ENCODE results near the gene PBLD. TPM values are rescaled to one million over a fixed set of nuclear protein-coding genes. Genes with fewer than 3 reads are reported as not detected.

Gene PBLD
- total RNA-seq, 1 donor from 2014 or later = 2.6 TPM

GRCh38 chr10:68334672-68335467 lies 2.1 kb upstream of the PBLD start:
- peak overlapping the region; percentile 85 for H3K4me3 ChIP-seq
- peaks cover 24% of the 10 kb centered on the region for H3K36me3 ChIP-seq
- no peaks in the 10 kb centered on the region for H3K27me3 ChIP-seq (ENCODE audit: low read depth)
- no peaks in the 10 kb centered on the region for H3K9me3 ChIP-seq
- H3K27ac ChIP-seq = no peak overlapping the region
- H3K4me1 ChIP-seq = peaks cover 59% of the 10 kb centered on the region
- ATAC-seq (no peak), DNase-seq (no peak)
- TF ChIP-seq, protein P1, sequence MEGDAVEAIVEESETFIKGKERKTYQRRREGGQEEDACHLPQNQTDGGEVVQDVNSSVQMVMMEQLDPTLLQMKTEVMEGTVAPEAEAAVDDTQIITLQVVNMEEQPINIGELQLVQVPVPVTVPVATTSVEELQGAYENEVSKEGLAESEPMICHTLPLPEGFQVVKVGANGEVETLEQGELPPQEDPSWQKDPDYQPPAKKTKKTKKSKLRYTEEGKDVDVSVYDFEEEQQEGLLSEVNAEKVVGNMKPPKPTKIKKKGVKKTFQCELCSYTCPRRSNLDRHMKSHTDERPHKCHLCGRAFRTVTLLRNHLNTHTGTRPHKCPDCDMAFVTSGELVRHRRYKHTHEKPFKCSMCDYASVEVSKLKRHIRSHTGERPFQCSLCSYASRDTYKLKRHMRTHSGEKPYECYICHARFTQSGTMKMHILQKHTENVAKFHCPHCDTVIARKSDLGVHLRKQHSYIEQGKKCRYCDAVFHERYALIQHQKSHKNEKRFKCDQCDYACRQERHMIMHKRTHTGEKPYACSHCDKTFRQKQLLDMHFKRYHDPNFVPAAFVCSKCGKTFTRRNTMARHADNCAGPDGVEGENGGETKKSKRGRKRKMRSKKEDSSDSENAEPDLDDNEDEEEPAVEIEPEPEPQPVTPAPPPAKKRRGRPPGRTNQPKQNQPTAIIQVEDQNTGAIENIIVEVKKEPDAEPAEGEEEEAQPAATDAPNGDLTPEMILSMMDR (IDR thresholded peaks at IDR 0.05) = no peak
- intact Hi-C loops (cut with DNase I) = no loop called here

DNA sequence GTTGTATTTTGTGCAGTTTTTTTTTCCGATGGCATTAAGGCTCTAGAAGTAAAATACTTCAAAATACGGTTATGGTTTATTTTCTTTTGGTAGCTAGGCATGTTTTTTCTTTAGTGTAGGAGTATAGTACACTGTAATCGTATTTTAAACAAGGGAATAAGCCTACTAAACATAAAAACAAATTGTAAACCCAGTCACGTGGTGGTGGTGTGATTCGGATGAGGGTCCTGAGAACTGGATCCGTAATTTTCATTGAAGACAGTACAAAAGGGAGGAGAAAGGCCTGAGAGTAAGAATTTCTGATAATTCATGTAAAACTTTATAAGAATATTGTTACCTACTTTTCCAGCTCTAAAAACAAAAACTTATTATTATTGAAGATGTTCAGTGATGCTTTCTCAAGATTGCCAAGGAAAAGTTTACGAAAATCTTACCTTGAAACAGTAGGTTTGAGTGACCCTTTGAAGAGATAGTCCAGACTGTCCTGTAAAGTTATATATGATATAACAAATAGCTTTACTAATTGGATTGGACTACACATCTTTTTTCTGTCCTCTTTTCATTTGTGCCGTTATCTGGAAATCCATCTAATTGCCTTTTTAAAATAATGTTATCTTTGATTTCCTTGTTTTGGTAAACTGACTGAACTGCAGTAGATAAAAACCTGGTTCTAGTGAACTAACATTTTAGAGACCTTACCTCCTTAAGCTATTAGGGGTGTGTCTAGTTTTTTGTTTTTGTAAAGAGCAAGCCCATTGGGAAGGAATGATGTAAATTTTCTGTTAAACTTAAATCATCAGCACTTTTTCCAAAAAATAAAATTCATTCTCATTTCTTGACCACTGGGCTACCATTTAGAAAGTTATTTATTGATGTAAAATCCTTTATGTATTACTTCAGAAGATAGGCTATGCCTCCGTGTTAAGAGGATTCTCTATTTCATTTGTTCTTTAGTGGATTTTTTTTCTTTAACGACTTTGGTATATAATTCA lies 1.0 kb upstream of the PBLD start:
- ATAC-seq (no peak), DNase-seq (no peak)
- Histone ChIP-seq H3K4me1 (peaks cover 68% of the 10 kb centered on the region), H3K36me3 (peaks cover 13% of the 10 kb centered on the region), H3K9me3 (no peaks in the 10 kb centered on the region), H3K27me3 (ENCODE audit: low read depth) (no peaks in the 10 kb centered on the region), H3K27ac (peak overlapping the region; percentile 99), H3K4me3 (peak overlapping the region; percentile 85)
- TF ChIP-seq, protein P1 (IDR thresholded peaks at IDR 0.05) = no peak
- intact Hi-C loops (cut with DNase I) = no loop called here

GRCh38 chr10:68333058-68333395 lies 299 bp upstream of the PBLD start:
- Histone ChIP-seq H3K27ac (peak overlapping the region; percentile 99), H3K4me3 (peak overlapping the region; percentile 85), H3K9me3 (no peaks in the 10 kb centered on the region), H3K36me3 (peaks cover 6% of the 10 kb centered on the region), H3K4me1 (peaks cover 68% of the 10 kb centered on the region), H3K27me3 (ENCODE audit: low read depth) (no peaks in the 10 kb centered on the region)
- ATAC-seq (no peak), DNase-seq (no peak)
- intact Hi-C loops (cut with DNase I) = no loop called here
- TF ChIP-seq, protein P1 (IDR thresholded peaks at IDR 0.05) = no peak

DNA sequence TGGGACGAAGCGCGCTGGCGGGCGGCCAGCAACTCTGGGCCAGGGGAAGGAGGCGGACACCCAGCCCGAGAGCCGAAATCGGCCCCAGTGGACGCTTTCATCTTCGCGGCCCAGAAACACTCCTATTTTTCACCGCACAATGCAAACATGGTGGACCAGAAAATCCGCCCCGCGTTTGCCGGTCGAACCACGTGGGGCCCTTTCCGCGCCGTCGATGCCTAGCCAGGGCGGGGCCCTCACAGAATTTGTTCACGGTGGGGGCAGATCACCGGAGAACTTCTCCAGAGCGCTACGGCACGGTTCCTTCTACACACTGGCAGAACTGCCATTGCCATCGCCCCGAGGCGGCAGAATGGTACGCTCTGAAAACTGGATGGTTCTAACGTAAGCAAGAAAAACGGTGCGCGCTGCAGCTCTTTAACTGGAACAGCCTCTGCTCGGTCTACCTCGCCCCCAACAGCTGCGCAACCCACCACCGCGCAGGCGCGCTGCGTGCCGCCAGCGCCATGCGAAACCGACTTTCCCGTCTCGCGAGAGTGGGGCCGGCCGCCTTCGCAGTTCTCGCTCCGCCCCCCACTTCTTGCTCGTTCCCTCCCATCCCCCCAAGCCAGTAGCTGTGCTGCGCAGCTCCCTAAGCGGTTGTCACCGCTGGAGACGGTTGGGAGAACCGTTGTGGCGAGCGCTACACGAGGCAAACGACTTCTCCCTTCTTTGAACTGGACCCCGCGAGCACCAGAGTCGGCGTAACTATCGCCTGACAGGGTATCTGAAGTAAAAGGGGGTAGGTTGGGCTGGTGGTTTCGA lies 1.1 kb downstream of the PBLD start, which contains the start of gene HNRNPH3:
TSS of gene HNRNPH3 (plus strand) at position 610 of the 804 bp plus-strand sequence. CDS start 5,158 bp downstream, outside the sequence.
- Histone ChIP-seq H3K36me3 (peaks cover 5% of the 10 kb centered on the region), H3K4me1 (peaks cover 58% of the 10 kb centered on the region), H3K27me3 (ENCODE audit: low read depth) (no peaks in the 10 kb centered on the region), H3K9me3 (no peaks in the 10 kb centered on the region), H3K27ac (peak within 1 kb of the TSS; percentile 99), H3K4me3 (peak within 1 kb of the TSS; percentile 85)
- ATAC-seq (peak; percentile 95 to 97), DNase-seq (peak; percentile 97)
- intact Hi-C loops (cut with DNase I) = no loop called here
- TF ChIP-seq, protein P1 (IDR thresholded peaks at IDR 0.05) = peak; percentile 7

Measured in lower lobe of right lung (tissue), 2 donors.